Liver (tissue), 9 donors: Measurements from ENCODE around the gene S100A5. TPM values are rescaled to one million over a fixed set of nuclear protein-coding genes. Genes with fewer than 3 reads are reported as not detected.

Experiments used
- DNase-seq: peaks from one replicate; pipeline ENCODE4 v3.0.0-alpha.2; 2017; ENCODE audit warnings: low spot score
- H3K27ac ChIP-seq, 2 donors: one replicate each; pipeline ENCODE4 v1.7.0; 2013; ENCODE audit warnings: inconsistent platforms in 2 of 2, low read length in 2 of 2, control low read depth in 1 of 2, low read depth in 1 of 2, mild to moderate bottlenecking in 1 of 2
- H3K27me3 ChIP-seq, 4 donors: one replicate each; pipeline versions ENCODE4 v1.6.1 to v1.7.0; 2013; ENCODE audit warnings: low read length in 3 of 4, inconsistent platforms in 1 of 4, mild to moderate bottlenecking in 1 of 4, moderate library complexity in 1 of 4; ENCODE audit not compliant: control insufficient read depth in 4 of 4, insufficient read depth in 4 of 4
- H3K36me3 ChIP-seq, 4 donors: one replicate each; pipeline versions ENCODE4 v1.6.1 to v1.7.0; 2013; ENCODE audit warnings: low read length in 3 of 4, mild to moderate bottlenecking in 3 of 4, low read depth in 1 of 4, moderate library complexity in 1 of 4; ENCODE audit not compliant: control insufficient read depth in 4 of 4, insufficient read depth in 3 of 4
- H3K4me1 ChIP-seq, 4 donors: one replicate each; pipeline versions ENCODE4 v1.6.1 to v1.7.0; 2013; ENCODE audit warnings: low read length in 3 of 4, mild to moderate bottlenecking in 3 of 4, moderate library complexity in 1 of 4; ENCODE audit not compliant: control insufficient read depth in 4 of 4, insufficient read depth in 4 of 4
- H3K4me3 ChIP-seq, 3 donors: one replicate each; pipeline versions ENCODE4 v1.6.1 to v1.7.0; 2013; ENCODE audit warnings: low read length in 3 of 3, control low read depth in 1 of 3, low read depth in 1 of 3, mild to moderate bottlenecking in 1 of 3
- H3K9ac ChIP-seq, 2 donors: one replicate each; pipeline ENCODE4 v1.7.0; 2013; ENCODE audit warnings: low read length in 2 of 2, mild to moderate bottlenecking in 2 of 2, moderate library complexity in 2 of 2, control low read depth in 1 of 2, low read depth in 1 of 2
- H3K9me3 ChIP-seq, 4 donors: one replicate each; pipeline versions ENCODE4 v1.6.1 to v1.7.0; 2013; ENCODE audit warnings: low read length in 3 of 4; ENCODE audit not compliant: control insufficient read depth in 4 of 4
- ATF3 ChIP-seq: IDR thresholded peaks from 2 replicates; pipeline ENCODE4 v1.6.1; 2016; ENCODE audit warnings: antibody characterized with exemption
- EGR1 ChIP-seq, 2 donors: IDR thresholded peaks; 2 replicates each; pipeline ENCODE4 v1.6.1; 2016 to 2018; ENCODE audit warnings: antibody characterized with exemption in 2 of 2, low read depth in 2 of 2
- FOXA1 ChIP-seq: IDR thresholded peaks from 2 replicates; pipeline ENCODE4 v1.6.1; 2016; ENCODE audit warnings: antibody characterized with exemption
- FOXA2 ChIP-seq: IDR thresholded peaks from 2 replicates; pipeline ENCODE4 v1.6.1; 2016; ENCODE audit warnings: antibody characterized with exemption
- GABPA ChIP-seq, 2 donors: IDR thresholded peaks in 1 of 2; conservative IDR thresholded peaks in 1 of 2; 2 replicates each; pipeline ENCODE4 v1.6.1; 2016; ENCODE audit warnings: antibody characterized with exemption in 2 of 2, mild to moderate bottlenecking in 1 of 2, moderate library complexity in 1 of 2
- HNF4A ChIP-seq, 2 donors: conservative IDR thresholded peaks; 2 replicates each; pipeline ENCODE4 v1.6.1; 2016; ENCODE audit warnings: antibody characterized with exemption in 2 of 2, mild to moderate bottlenecking in 2 of 2
- HNF4G ChIP-seq: IDR thresholded peaks from 2 replicates; pipeline ENCODE4 v1.6.1; 2016; ENCODE audit warnings: antibody characterized with exemption
- JUND ChIP-seq, 2 donors: IDR thresholded peaks; 2 replicates each; pipeline ENCODE4 v1.6.1; 2016; ENCODE audit warnings: antibody characterized with exemption in 2 of 2
- MAX ChIP-seq: IDR thresholded peaks from 2 replicates; pipeline ENCODE4 v1.6.1; 2016; ENCODE audit warnings: antibody characterized with exemption
- RAD21 ChIP-seq, 2 donors: IDR thresholded peaks; 2 replicates each; pipeline ENCODE4 v1.6.1; 2016; ENCODE audit warnings: antibody characterized with exemption in 2 of 2, mild to moderate bottlenecking in 2 of 2
- REST ChIP-seq: IDR thresholded peaks from 2 replicates; pipeline ENCODE4 v1.6.1; 2016; ENCODE audit warnings: antibody characterized with exemption, mild to moderate bottlenecking
- RXRA ChIP-seq, 2 donors: IDR thresholded peaks; 2 replicates each; pipeline ENCODE4 v1.6.1; 2017 to 2018; ENCODE audit warnings: antibody characterized with exemption in 2 of 2, mild to moderate bottlenecking in 1 of 2
- SP1 ChIP-seq: IDR thresholded peaks from 2 replicates; pipeline ENCODE4 v1.6.1; 2018; ENCODE audit warnings: antibody characterized with exemption, mild to moderate bottlenecking
- TAF1 ChIP-seq: conservative IDR thresholded peaks from 2 replicates; pipeline ENCODE4 v1.6.1; 2016; ENCODE audit warnings: antibody characterized with exemption, mild to moderate bottlenecking
- YY1 ChIP-seq: IDR thresholded peaks from 2 replicates; pipeline ENCODE4 v1.6.1; 2016; ENCODE audit warnings: antibody characterized with exemption, mild to moderate bottlenecking
- ZBTB33 ChIP-seq: IDR thresholded peaks from 2 replicates; pipeline ENCODE4 v1.6.1; 2016; ENCODE audit warnings: antibody characterized with exemption
- WGBS: extraction: QIAGEN DNeasy Blood & Tissue Kit; methylation state at CpG from one replicate; pipeline ENCODE4 v1.1.7; 2013; 5-methylcytosine and 5-hydroxymethylcytosine counted together
- polyA plus RNA-seq, 2 donors: library from polyadenylated mRNA; stranded (reverse) in 1 of 2; unstranded in 1 of 2; fragments of 200-250 nt in 1 of 2; fragments of >200 nt in 1 of 2; fragmentation: Nextera tagmentation in 1 of 2; extraction: Ambion mirVana in 1 of 2; gene quantifications; one replicate each; pipeline versions ENCODE4 v1.2.1 to v1.2.3, GENCODE V29; 2013 to 2015
- total RNA-seq, 2 donors: library from RNA; depleted of rRNA; stranded (reverse); fragments of >200 nt; gene quantifications; one replicate each; pipeline ENCODE4 v1.2.3, GENCODE V29; 2014
- donor health status: healthy.
- donor health status: healthy.
- donor health status: healthy.
- donor health status: healthy.
- donor health status: healthy.

S100A5 gene
- total and polyA plus RNA-seq, 4 donors = not detected

GRCh38 chr1:153515504-153516394 is 25.0 kb downstream of the S100A5 start:
- Histone ChIP-seq H3K36me3 (no peaks in the 10 kb centered on the region), H3K9me3 (no peaks in the 10 kb centered on the region), H3K9ac (no peak overlapping the region), H3K4me1 (peaks cover 0 to 2% (median 0%) of the 10 kb centered on the region in 4 donors), H3K4me3 (no peak overlapping the region), H3K27ac (no peak overlapping the region), H3K27me3 (no peaks in the 10 kb centered on the region)
- no peak for TF ChIP-seq SP1
- no peak for TF ChIP-seq EGR1 (IDR thresholded peaks at IDR 0.05; ENCODE audit: low read depth in 2 of 2)
- no peak for TF ChIP-seq RAD21 (IDR thresholded peaks at IDR 0.05)
- TF ChIP-seq RXRA (IDR thresholded peaks at IDR 0.05) = no peak
- TF ChIP-seq FOXA2 = no peak
- no peak for TF ChIP-seq ZBTB33
- no peak for TF ChIP-seq JUND (IDR thresholded peaks at IDR 0.05)
- TF ChIP-seq HNF4G = no peak
- no peak for TF ChIP-seq GABPA (IDR thresholded peaks at IDR 0.05 in 1 of 2, conservative IDR thresholded peaks at IDR 0.05 in 1 of 2)
- TF ChIP-seq HNF4A (conservative IDR thresholded peaks at IDR 0.05) = no peak
- TF ChIP-seq FOXA1 = no peak
- TF ChIP-seq TAF1 = no peak
- no peak for DNase-seq
- 49% methylated on average over 8 of the region's 8 CpGs for WGBS

- WGBS = 93% methylated on average over 7 of the region's 7 CpGs
- Histone ChIP-seq H3K27ac (no peak overlapping the region), H3K9me3 (no peaks in the 10 kb centered on the region), H3K4me1 (peaks cover 0 to 2% (median 0%) of the 10 kb centered on the region in 4 donors), H3K9ac (no peak overlapping the region), H3K4me3 (no peak overlapping the region), H3K27me3 (no peaks in the 10 kb centered on the region), H3K36me3 (no peaks in the 10 kb centered on the region)
- DNase-seq = no peak
- no peak for TF ChIP-seq YY1
- TF ChIP-seq EGR1 (IDR thresholded peaks at IDR 0.05; ENCODE audit: low read depth in 2 of 2) = no peak
- no peak for TF ChIP-seq ATF3
- no peak for TF ChIP-seq REST
- no peak for TF ChIP-seq MAX
- TF ChIP-seq JUND (IDR thresholded peaks at IDR 0.05) = no peak
- TF ChIP-seq ZBTB33 = no peak
- no peak for TF ChIP-seq TAF1
Observed at GRCh38 chr1:153513666-153514065, 27.1 kb downstream of the S100A5 start.
